Activated CD4-positive, alpha-beta T cell treated with anti-CD3 and anti-CD28 coated beads, Interleukin-2, Interleukin-6, amounts not matched to agents 100 ng/mL and 50 ng/mL, durations not matched to agents 16 hours and 8 hours (primary cell): ENCODE measurements around the gene SH2D2A.

ENCODE experiments used
- DNase-seq: peaks from one replicate; pipeline ENCODE4 v3.0.0-alpha.2; 2020

SH2D2A gene

DNA sequence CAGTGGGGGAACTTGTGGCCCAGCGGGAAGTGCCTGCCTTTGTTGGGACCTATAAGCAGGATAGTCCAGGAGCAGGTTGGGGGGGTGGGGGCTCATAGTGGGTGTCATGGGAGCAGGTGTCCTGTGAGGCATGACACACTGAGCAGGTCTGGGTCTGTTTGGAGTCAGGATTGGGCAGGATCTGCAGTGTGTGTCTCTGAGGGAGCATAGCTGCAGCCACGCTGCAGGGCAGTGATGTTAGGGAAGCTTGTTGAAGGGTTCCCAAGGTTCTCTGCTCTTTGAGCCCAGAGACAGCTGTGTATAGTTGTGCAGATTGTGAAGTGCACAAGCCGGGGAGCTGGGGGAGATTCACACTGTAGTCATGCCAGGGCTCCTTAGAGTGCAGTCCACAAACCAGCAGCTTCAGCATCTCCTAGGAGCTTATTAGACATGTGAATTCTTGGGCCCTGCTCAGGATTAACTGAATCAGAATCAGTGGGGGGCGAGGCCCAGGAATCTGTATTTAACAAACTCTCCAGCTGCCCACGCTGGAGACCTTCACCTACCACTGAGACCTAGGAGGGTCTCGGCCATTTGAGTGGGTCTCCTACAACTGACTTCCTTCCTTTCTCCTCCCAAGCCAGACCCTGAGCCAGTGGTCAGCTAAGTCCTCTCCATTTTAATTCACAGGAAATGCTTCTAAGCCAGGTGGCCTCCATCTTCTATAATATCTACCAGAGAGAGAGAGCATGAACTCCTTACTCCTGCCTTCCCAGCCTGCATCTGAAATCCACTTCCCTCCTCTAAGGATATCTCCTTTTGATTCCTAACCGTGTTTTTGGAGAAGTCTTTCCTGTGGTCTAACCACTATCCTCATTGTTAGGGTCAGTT, 31.2 kb upstream of the SH2D2A start:
- DNase-seq: no peak

DNA sequence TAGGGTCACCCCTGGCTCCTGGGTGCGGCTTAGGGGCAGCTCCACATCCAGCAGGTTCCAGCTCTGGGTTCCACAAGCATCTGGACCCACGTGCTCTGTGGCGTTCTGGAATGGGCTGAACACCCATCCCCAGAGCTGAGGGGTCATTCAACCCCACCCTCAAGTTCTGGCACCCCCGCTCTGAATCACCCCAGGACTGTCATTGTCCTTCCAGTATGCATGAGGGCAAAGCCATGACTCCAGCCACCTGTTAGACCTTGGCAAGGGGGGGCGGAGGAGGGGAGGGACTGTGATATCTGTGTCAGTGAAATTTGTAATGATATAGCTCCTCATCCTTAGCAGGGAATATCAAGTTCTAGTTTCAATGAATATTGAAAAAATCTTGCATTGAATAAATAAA, 30.0 kb upstream of the SH2D2A start:
- no peak for DNase-seq

DNA sequence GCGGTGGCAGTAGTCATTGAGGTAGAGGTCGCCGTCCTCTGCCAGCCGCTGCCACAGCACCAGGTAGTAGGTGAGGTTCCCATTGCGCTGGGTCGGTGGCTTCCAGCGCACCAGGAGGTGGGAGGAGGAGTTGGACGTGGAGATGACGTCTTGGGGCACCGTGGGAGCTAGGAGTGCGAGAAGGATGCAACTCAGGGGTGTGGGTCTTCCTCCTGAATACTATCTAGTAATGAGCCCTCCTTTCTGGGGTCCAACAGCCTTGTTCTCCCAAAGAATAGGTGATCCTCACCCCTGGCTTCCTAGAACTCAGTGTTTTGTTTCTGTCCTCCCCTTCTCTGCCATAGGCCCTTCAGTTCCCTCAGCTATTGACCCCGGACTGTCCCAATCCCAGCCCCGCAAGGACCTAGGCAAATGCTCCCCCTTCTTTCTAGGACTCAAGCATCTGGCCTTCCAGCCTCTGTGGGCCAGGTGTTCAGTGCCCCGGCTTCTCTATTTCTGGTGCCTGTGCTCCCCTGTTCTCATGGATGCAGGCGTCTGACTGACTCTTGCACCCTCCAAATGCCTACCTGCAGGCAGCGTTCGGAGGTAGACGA, 29.4 kb upstream of the SH2D2A start:
- DNase-seq: no peak

DNA sequence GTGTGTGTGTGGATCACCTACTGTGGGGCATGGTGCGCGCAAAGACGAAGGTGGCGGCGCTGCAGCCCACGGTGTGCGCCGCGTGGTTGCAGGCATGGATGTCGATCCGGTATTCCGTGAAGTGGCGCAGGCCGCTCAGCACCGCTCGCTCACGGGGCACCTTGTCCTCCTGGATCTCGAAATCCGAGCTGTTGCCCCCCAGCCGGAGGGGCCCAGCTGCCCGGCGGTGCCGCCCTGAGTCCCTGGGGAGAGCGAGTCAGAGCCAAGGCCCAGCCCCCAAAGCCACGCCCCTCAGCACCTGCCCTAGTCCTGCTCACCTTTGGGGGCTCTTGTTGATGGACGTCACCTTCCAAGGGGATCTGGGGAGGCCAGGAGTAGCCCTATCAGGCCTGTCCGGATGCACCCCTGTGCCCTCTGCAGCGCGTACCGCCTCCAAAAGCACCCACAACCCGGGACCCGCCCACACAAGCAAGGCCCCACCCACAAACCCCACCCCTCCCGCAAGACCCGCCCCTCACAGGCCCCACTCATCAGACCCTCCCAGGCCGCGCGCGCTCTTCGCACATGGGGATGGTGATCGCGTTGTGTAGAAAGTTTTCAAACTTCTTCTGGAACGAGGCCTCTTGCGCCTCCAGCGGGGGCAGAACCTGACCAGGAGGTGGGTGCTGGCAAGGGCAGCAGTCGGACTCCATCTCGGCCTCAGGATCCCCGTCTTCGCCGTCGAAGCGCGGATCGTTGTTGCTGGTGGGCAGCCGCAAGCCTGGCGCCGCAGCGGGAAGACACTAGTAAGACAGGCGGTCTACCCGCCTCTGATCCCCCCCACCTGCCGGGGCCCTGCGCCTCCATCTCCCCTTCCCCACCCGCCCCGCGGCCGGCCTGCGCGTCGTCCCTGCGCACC, 28.7 kb upstream of the SH2D2A start:
- no peak for DNase-seq

DNA sequence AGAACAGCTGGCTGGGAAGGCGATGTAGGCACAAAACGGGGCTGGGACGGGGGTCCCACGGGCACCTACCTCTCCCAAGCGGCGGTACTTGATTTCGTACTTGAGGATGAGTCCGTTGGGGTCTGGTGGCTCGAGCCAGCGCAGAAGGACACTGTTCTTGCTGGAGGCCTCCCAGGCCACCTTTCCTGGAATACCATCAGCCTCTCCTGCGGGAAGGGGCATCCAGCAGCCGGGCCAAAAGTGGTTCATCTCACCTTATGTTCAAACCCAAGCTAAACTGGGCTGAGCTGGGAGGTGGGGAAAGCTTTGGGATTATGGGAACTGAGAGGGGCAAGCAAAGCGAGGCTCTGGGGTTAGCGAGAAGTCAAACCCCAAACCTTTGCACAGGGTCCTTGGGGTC, 28.0 kb upstream of the SH2D2A start:
- DNase-seq: no peak

DNA sequence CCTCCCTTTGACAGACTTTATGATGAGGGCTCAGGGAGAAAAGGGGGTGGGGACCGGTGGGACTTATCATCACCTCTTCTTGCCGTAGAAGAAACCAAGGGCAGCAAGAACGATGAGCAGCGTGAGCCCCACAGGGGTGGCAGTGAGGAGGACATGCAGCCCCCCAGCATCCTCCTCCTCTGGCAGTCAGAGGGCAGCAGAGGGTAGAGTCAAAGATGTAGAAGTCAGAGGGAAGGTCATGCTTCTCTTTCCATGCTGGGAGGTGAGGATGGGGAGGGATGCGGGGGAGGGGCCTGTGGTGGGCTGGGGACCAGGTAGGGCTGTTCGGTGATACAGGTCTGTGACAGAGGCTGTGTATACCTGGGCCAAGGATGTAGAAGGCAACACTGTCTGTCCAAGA, 27.5 kb upstream of the SH2D2A start:
- DNase-seq: no peak

DNA sequence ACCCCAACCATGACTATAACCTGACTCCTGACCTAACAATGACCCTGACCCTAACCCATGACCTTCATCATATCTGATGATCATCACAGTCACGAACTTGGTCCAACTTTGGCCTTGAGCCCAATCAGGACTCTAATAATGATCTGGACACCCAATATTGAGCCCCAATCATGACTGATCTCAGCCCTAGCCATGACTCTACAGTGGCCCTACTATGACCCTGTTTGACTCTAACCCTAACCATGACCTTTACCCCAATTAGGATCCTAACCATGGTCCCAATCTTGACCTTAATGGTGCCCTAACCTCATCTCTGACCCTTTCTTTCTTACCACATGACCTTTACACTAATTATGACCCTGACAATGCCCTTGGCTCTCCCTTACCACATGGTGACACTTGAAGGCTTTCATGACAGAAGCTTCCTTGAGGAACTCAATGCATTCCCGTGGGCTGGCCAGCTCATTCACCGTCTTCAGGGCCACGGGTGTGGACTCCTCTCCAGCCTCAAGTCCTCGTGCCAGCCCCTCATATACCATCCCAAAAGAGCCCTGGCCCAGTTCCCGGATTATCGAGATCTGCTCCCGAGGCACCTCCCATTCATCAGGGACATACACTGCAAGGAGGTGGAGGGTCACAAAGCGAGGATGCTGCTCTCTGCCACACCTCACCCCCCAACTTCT, 26.1 kb upstream of the SH2D2A start:
- DNase-seq: no peak

DNA sequence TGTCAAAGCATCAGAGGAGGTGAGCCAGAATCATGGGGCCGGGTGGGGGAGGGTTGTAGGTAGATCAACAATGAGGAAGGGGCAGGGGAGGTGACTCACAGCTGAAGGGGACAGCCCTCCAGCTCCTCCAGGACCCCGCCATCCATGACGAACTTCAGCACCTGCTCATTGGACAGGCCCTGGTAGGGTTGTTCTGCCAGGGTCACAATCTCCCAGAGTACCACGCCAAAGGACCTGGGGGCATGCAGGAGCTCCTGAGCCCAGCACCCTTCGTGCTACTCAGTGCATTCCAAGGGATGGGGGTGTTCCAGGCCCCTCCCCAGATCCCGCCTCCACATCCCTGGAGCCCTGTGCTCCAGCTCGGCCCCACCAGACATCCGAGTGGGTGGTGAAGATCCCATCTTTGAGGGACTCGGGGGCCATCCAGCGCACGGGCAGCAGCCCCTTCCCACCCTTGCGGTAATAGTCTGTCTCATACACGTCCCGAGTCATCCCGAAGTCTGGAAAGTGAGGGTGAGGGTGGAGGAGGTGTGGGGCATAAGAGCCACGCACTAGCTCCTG, 24.7 kb upstream of the SH2D2A start:
- DNase-seq: no peak

DNA sequence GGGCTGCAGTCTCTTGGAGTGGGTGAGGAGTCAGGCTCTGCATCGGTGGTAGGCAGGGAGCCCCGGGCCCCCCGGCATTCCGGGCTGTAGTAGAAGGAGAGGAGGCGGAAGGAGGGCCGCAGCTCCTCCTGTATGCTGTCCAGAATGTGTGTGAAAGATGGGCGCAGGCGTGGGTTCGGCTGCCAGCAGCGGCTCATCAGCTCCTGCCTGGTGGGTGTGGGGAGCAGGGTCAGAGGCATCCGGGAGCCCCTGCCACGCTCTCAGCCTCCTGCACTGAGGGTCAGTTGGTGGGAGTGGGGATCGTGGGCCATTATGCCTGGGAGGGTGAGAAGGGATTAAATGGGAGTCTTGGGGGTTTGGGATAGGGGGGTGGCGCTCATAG, 24.2 kb upstream of the SH2D2A start:
- DNase-seq: no peak

DNA sequence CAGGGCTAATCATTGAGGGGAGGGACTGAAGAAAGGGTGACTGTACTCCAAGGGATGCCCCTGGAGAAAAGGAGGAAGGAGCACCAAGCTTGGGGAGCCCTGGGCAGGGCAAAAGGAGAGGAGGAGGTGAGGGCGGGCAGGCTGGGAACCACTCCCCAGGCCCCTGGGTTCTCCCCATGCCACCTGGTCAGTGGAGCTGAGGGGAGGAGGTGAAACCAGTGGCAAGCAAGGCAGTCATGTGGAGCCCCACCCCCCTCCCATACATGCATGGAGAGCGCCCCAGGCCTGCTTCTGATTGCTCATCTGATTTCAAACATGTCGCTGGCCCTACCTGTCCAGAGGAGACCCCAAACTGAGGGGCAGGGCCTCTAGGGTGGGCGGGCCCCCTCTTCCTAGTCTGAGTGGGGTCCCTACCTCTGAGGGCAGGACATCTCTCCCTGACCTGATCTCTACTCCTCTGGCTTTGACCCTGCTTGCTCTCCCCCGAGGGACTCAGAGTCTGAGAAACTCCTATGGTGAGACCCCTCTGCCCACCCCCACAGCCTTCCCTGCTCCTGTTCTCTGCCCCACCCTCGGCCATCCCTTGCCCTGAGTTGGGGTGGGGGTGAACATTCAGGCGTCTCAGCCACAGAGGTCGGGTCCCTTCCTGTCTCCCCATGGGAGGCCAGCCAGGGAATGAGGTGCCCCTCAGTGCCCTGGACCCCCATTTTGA, 23.7 kb upstream of the SH2D2A start:
- no peak for DNase-seq

DNA sequence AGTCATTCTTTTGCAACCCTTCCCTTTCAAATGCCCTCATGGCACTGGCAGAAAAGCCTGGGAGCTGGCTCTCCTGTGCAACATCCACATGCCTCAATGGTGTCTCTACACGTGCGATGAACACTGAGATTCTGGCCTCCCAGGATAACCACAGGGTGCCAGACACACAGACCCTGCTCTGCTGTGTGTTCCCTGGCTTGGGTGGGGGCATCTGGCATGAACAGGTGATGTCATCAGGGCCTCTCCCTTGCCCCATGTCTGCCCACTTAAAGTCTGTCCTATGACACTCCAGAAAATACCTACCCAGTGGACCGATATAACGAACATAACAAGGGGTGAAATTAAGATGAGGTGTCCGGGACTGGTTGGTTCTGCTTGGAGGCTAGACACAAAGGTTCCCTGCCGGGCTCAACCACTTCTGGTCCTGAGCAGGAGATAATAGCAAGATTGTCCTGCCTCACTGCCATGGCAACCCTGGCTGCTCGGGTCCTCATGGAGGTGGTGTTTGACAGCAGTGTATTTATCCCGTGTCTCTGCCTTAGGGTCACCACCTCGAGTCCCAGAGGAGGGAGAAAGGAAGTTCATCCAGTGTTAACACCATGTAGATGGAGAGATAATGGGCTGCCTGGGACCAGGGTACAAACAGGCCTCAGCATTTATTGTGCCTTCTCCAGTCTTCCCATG, 22.9 kb upstream of the SH2D2A start:
- DNase-seq: no peak

DNA sequence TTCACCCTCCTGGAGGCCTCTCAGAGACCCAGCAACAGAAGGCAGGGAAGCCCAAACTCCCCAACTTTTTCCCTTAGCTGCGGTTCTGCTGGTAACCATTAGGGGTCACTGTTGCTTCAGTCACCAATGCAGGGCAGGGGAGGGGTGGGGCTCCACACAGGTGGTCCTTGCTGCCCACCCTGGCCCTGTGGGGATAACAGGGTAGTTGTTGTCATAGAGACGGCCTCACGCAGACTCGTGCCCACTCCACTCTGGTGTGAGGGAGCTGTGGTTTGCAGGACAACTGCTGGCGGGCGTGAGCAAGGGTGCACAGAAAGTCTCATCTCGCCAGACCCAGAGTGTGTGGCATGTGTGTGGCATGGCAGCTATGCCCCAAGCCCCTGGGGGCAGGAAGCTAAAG, 22.3 kb upstream of the SH2D2A start:
- DNase-seq: peak; percentile 62

DNA sequence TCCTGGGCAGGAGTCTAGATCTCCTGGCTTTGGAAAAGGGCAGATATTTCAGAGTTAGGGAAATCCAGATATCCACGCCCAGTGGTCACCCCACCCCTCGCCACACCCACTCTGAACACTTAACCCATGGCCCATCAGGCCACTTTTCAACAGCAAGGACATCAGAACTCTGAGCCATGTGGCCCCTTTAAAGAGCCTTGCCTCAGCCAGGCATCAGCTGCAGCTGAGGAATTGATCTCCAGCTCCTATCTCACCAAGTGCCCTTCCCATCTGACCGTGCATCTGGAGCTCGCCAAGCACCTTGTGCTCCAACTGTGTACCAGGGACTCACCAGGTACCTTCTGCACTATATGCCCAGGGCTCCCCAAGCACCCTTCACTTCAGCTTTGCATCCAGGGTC, 20.2 kb upstream of the SH2D2A start:
- DNase-seq: no peak

DNA sequence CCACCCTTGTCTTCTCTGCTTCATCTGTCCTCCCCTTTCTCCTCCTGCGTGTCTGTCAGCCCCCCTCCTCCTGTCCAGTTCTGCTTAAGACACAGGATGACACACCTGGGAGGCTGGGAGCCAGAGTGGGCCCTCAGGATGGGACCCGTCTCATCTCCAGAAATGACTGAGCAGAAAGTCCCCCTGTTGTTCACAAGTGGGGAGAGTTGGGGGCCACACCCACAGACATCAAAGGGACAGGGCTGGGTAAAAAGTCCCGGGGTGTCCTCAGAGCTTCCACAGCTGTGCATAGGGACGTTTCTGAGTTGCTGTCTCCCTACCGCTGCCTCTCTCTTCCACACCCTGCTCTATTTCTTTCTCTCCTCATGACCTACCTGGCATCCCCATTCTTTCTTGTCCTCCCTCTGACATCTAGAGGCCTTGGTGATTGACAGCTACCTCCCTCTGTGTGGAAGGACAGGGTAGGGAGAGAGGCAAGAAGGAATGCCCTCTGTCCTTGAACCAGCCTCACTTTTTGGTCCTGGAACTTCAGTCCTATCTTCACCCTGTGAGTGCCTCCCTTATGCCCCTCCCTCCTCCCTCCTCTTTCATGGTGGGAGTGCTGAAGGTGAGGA, 19.5 kb upstream of the SH2D2A start:
- DNase-seq: peak; percentile 61

DNA sequence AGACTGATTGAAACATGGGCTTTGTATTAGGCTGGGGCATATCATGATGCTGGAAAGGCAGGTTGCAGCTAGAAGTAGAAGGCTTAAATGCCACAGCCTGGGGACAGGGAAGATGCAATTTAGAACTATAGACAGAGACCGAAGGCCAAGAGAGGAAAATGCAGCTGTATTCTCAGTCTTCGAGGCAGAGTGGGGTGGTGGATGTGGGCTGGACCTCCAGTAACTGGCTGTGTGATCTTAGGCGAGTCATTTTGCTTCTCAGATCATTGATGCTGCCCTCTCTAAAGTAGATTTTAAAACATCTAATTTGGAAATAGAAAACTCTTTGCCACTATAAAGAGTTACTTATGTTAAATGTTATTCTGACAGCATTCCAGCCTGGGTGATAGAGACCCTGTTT, 17.7 kb upstream of the SH2D2A start:
- no peak for DNase-seq

DNA sequence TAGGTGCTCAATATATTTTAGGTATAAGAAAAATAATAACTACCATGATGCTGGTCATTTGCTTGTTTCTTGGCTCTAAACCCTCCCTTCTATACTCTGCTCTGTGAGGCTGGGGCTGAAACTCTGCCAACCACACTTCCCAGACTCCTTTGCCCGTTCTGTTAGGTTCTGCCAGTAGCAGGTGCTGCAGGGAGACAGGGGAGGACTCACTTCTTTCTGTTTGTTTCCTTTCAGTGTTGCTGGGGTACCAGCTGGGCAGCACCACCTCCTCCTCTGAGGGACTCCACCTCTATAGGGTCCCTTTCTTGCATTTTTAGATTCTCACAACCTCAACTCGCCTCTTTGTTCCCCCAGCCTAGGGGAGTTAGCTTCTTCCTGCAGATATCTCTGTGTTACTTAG, 17.0 kb upstream of the SH2D2A start:
- DNase-seq: no peak

DNA sequence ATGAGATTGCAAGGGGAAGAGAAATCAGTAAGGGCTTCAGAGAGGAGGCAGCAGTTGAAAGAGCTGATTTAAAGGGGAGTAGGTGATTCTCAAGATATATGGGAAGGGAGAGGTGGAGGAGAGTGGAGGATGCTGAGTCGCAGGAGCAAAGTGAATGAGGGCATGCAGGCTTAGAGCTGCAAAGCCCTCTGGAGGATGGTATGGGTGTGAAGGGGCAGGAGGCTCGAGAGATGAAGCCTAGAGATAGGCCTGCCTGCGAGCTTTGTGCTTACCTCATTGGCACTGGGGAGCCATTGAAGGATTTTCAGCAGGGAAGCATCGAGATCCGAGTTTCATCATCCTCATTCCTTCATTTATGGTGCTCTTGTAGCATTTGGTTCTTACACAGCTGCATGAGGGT, 15.8 kb upstream of the SH2D2A start:
- DNase-seq: no peak

DNA sequence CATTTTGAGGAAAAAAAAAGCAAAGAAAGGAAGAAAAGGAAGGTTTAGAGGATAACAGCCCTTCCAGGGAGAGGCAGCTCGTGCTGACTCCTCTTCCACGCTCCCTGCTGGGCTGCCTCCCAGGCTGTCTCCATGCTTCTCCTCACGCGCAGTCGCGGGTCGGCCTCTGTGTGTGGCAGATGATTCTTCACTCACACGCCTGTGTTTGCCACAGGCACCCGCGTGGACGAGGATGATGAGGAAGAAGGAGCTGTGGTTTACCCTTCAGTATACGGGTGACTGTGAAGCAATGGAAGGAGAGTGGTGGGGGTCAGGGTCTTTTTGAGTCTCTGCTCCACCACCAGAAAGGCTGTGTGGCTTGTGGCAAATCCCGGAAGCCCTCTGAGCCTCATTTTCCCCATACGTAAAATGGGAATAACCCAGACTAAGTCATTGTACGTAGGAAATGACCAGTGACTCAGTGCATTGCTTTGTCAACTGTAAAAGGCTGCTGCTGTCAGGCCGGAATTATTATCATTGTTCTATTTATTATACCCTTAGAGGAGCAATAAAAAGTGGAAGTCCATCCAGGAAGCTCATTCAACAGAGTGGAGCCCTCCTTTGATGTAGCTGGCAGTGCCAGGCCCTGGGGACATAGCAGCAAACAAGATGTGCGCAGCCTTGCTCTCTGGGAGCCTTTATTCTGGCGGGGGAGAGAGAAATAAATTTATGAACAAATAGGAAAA, 11.9 kb upstream of the SH2D2A start:
- no peak for DNase-seq

DNA sequence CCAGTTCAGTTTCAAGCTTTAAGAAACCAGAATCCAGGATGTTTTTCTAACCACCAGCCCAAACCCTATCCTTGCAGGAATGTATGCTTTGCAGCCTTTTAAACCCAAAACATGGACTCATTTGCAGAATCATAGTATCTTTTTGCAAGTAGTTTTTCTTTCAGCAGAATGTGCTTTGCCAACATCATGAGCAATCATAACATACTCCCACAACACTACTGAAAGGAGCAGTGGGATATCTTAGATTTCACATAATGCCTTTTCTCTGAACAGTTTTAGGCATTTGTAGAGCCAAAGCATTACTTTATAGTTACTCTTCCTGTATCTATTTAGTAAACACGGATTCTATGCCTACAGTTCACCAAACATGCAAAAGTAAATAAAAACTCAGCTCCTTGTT, 10.0 kb upstream of the SH2D2A start:
- no peak for DNase-seq

DNA sequence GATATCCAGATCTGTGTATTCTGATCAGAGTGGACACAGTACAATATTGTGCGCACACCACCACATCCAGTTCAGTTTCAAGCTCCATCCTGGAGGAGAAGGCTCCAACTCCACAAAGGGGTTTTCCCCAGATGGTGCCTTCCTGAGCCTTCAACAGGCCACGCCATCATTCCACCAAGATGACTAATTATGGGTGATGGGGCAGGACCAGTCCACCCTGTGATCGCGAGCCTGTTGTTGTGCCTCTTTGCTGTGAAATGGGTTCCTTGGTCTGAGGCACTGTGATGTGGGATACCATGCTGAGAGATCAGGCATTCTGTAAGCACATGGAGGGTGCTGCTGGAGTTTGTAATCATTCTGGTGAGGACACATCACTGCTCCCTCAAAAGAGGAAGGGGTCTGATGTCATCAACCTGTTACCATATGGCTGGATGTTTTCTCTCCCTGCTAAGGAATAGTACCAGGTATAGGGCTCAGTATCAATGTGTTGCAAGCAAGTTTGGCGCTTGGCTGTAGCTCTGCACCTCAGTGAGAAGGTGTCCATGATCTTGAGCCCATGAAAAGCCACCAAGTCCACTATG, 6.7 kb upstream of the SH2D2A start:
- DNase-seq: no peak
